Superior temporal gyrus (tissue), 1 donor: ENCODE data around the gene GORAB.

Experiments used
- DNase-seq: peaks from one replicate; pipeline ENCODE4 v3.0.0-alpha.2; 2016; ENCODE audit errors: extremely low spot score

The GORAB gene

DNA sequence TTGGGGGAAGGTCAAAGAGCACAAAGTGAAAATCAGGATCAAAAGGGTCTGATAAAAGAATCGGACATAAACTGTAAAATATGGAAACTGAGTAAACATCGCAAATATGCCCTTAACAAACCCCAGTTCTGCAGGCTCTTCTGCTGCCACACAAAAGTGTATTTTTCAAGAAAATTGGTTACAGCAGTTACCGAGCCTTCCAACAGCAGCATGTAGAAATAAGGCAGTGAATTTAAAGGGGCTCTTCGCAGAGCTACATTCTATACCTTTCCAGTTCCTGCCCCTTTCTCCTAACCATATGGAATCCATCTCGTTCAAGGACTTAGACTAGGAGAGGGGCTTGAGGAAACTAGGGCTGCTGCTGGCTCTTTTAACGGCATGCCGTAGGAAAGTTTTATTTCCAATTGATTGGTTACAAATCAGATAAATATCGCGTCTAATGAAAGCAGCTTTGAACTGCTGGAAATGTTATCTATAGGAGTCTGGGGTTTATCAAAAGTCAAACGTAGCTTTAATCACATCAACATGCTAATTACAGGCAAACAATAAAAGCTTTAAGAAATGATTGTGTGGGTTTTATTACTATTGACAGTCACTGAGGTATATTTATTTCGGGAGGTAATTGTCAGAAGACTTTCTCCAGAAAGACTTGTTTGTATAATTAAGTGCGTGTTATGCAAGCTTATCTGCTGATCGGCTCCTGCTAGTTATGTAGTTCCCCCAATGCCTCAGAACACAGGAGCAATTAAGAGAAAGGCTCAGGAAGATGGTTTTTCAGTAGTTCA is 59.1 kb downstream of the GORAB start:
- DNase-seq = peak; percentile 4

GRCh38 chr1:170592591-170593111 is 60.7 kb downstream of the GORAB start:
- peak; percentile 6 for DNase-seq

DNA sequence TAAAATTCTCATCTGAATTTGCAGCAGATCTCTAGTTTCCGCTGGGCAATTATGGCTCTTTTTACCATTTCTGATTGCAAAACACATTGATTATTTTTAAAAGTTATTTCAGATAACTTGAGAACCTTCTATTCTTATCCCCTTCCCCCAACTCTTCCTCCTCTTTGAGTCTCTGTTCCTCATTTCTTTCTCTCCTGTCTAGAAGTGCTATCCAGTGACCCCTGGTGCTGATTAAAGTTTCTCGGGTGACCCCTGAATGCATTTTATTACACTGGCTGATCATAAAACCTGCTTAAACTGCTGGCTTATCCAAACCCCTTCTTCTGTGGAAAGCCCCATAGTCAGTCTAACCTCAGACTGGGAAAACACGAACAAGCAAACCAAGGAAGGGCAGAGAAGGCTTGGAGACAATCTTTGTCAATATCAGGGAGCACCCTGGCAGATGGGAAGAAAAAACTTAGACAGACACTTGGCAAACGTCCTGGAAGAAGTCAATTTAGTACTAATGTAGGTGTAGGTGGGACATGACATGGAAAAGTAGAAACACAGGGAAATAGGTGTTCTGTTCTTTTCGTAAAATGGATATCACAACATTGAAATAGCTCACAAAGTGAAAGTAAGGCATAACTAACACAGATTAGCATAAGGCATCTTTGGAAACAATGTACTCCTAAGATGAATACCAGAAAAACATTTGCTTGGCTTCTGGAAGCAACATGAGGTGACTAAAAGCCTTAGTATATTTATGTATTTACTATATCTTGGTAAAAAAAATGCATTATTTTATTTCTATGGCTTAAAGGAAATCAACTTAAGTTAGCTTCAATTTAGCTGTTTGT is 61.4 kb downstream of the GORAB start:
- DNase-seq = peak; percentile 7

- DNase-seq = no peak
Measured at GRCh38 chr1:170594066-170594626, 62.2 kb downstream of the GORAB start.

- peak; percentile 2 for DNase-seq
Measured at GRCh38 chr1:170596701-170597100, 64.7 kb downstream of the GORAB start.

GRCh38 chr1:170598618-170599017 is 66.7 kb downstream of the GORAB start:
- DNase-seq = no peak

DNA sequence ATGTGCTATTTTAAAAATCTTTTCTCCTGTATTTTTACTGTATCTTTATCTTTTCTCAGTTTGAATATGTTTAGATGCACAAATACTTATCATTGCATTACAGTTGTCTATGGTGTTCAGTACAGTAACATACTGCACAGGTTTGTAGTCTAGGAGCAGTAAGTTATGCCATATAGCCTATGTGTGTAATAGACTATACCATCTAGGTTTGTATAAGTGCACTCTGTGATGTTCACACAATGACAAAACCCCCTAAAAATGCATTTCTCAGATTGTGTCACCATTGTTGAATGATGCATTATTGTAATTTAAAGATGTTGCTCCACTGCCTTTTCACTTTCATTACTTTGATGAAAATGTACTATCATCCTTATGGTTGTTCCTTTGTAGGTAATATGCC is 67.1 kb downstream of the GORAB start:
- no peak for DNase-seq

GRCh38 chr1:170601866-170602265 is 69.9 kb downstream of the GORAB start:
- no peak for DNase-seq
